Measurements from ENCODE around the gene ITCH.
"Not testable (repeated sequence)": the region's sequence is repeated elsewhere in the genome, so short reads cannot be mapped to it uniquely, and the experiment has no call there.

GRCh38 chr20:34425032-34425690 is 62.1 kb downstream of the ITCH start:
- TF ChIP-seq EP300, CTCF (IDR thresholded peaks at IDR 0.05): not testable (repeated sequence)

Measured in ovary (tissue), 3 donors.